NB4 (cell line): ENCODE data around the gene SHROOM2.

ENCODE experiments used
- DNase-seq: peaks from one replicate; pipeline ENCODE4 v3.0.0; 2010; ENCODE audit warnings: low read depth
- H3K4me3 ChIP-seq: one replicate; pipeline ENCODE4 v1.5.1; 2011; ENCODE audit warnings: mild to moderate bottlenecking, low read depth, low read length, moderate library complexity
- MYC ChIP-seq: IDR thresholded peaks from 2 replicates; pipeline ENCODE4 v1.6.1; 2011; ENCODE audit warnings: low read depth, low read length
- POLR2A ChIP-seq: IDR thresholded peaks from 2 replicates; pipeline ENCODE4 v1.6.1; 2011; ENCODE audit warnings: mild to moderate bottlenecking; ENCODE audit not compliant: insufficient read length; ENCODE audit errors: extremely low read depth
- TF ChIP-seq, protein P1 (sequence below): IDR thresholded peaks from 2 replicates; pipeline ENCODE4 v1.6.1; 2011; ENCODE audit warnings: low read depth, low read length
- TF ChIP-seq, protein P2 (sequence below): IDR thresholded peaks from one replicate; pipeline ENCODE4 v1.5.1; 2012; ENCODE audit warnings: low read depth, low read length

Gene SHROOM2

GRCh38 chrX:9905721-9906120, 119.5 kb downstream of the SHROOM2 start:
- DNase-seq: no peak
- TF ChIP-seq, protein P1, sequence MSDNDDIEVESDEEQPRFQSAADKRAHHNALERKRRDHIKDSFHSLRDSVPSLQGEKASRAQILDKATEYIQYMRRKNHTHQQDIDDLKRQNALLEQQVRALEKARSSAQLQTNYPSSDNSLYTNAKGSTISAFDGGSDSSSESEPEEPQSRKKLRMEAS: no peak
- H3K4me3 ChIP-seq: no peak overlapping the region

DNA sequence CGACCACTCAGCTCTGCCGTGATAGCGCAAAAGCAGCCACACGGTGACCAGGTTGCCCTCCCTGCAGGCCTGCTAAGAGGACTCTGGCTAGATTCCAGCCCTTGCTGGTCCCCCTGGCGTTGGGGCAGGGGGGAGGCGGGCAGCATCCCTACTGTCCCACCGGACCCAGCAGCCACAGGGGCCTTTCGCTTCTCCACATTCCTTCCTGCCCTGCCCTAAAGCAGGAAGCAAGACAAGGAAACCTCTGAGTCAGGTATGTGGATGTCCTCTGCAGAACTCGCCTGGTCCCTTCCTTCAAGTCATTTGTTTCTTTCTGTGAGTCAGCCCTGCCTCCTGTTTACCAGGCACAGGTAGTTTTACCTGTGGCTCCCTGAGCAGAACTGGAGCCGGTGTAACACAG, 120.7 kb downstream of the SHROOM2 start:
- no peak for DNase-seq
- TF ChIP-seq, protein P2, sequence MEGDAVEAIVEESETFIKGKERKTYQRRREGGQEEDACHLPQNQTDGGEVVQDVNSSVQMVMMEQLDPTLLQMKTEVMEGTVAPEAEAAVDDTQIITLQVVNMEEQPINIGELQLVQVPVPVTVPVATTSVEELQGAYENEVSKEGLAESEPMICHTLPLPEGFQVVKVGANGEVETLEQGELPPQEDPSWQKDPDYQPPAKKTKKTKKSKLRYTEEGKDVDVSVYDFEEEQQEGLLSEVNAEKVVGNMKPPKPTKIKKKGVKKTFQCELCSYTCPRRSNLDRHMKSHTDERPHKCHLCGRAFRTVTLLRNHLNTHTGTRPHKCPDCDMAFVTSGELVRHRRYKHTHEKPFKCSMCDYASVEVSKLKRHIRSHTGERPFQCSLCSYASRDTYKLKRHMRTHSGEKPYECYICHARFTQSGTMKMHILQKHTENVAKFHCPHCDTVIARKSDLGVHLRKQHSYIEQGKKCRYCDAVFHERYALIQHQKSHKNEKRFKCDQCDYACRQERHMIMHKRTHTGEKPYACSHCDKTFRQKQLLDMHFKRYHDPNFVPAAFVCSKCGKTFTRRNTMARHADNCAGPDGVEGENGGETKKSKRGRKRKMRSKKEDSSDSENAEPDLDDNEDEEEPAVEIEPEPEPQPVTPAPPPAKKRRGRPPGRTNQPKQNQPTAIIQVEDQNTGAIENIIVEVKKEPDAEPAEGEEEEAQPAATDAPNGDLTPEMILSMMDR: no peak
- TF ChIP-seq MYC (no peak), POLR2A (no peak)
- TF ChIP-seq, protein P1: no peak
- H3K4me3 ChIP-seq: no peak overlapping the region

DNA sequence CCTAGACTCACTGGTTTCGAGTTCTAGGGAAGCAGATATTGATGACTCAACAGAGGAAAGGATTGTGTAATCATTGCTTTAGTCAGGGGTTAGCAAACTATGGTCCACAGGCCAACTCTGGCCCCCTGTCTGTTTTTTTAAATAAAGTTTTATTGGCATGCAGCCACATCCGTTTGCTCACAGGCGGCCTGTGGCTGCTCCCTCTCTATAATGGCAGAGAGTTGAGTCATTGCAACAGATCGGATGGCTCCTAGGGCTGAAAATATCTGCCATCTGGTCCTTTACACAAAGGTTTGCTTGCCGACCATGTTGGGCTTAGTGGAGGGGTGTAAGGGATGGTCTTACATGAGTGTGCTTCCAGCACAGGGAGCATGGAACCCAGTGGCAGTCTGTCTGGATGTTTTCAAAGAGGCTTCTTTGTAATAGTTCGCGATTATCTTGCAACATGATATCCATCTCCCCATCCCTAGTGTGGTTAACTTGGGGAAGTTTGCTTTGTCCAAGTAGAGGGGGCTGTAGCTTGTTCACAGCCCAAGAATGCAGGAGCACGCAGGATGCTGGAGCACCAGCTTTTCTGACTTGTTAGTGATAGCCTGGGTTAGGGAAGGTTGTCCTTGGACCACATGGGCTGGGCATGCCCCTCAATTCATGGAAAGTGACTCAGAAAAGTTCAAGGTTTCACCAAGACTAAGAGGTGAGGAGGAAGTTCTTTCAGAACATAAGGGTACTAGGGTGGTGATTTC, 121.6 kb downstream of the SHROOM2 start:
- peak; percentile 79 for DNase-seq
- H3K4me3 ChIP-seq: no peak overlapping the region
- TF ChIP-seq, protein P2: no peak
- TF ChIP-seq MYC: no peak
- no peak for TF ChIP-seq POLR2A
- TF ChIP-seq, protein P1: no peak

GRCh38 chrX:9909254-9909653, 123.0 kb downstream of the SHROOM2 start:
- no peak for TF ChIP-seq MYC
- TF ChIP-seq, protein P1: no peak
- no peak for TF ChIP-seq POLR2A
- TF ChIP-seq, protein P2: no peak
- H3K4me3 ChIP-seq: no peak overlapping the region
- DNase-seq: no peak

GRCh38 chrX:9911487-9911886, 125.3 kb downstream of the SHROOM2 start:
- DNase-seq: peak; percentile 48
- H3K4me3 ChIP-seq: no peak overlapping the region
- no peak for TF ChIP-seq MYC
- TF ChIP-seq, protein P2: no peak
- TF ChIP-seq, protein P1: no peak
- TF ChIP-seq POLR2A: no peak

- no peak for TF ChIP-seq MYC
- TF ChIP-seq, protein P2: no peak
- TF ChIP-seq POLR2A: no peak
- TF ChIP-seq, protein P1: no peak
- H3K4me3 ChIP-seq: no peak overlapping the region
- no peak for DNase-seq
Measured at GRCh38 chrX:9912351-9913145, 126.3 kb downstream of the SHROOM2 start.
